ENCODE results near the gene ZNF91. TPM values are rescaled to one million over a fixed set of nuclear protein-coding genes. Genes with fewer than 3 reads are reported as not detected.

Gene ZNF91
- total and polyA plus RNA-seq, 10 of the 15 experiments (the other 5 are each of a cell fraction or from before 2014, with no cell fraction given) = 4.6 to 31.1 (median 11.3) TPM

DNA sequence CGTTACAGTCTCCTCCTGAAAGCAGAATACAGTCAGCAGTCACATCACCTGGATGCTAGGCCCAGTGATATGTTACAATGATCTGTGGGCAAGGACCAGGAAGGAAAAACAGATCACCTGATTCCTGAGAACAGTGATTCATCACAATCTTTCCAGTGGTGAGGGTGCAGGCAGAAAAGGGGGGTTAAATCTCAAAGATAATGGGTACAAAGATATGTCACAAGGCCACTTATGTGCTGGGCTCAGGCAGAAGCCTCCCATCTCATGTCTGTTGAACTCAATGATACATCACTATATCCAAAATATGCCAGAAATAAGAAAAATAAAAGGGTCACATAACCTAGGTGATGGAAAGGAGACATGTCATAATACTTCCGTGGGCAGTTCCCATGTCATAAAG, 10.8 kb upstream of the ZNF91 start:
- ChIA-PET RAD21 (ENCODE audit: unreplicated experiment) (no interaction called here), POLR2A (no interaction called here), CTCF (no interaction called here), SMC1A (ENCODE audit: uncharacterized antibody, unreplicated experiment) (no interaction called here)
- no peaks in the 10 kb centered on the region for H3K27me3 ChIP-seq (replicated peaks in 1 of 2; ENCODE audit: control insufficient read depth in 2 of 2, insufficient read depth in 2 of 2, low read length in 1 of 2)
- no peak overlapping the region for H2AFZ ChIP-seq (ENCODE audit: control insufficient read depth, low read depth, low read length)
- in situ Hi-C loops (cut with MboI) (no loop called here), intact Hi-C loops (cut with micrococcal nuclease; ENCODE audit: unreplicated experiment) (no loop called here)
- no peaks in the 10 kb centered on the region for H3K79me2 ChIP-seq (ENCODE audit: control insufficient read depth, insufficient read depth, low read length)
- no peak overlapping the region for H3K4me3 ChIP-seq
- no peaks in the 10 kb centered on the region for H3K4me1 ChIP-seq (ENCODE audit: control insufficient read depth, insufficient read depth, low read length)
- H3K4me2 ChIP-seq (ENCODE audit: control insufficient read depth, insufficient read depth) = no peak overlapping the region
- H3K9me3 ChIP-seq (replicated peaks; ENCODE audit: control insufficient read depth, insufficient read depth, low read length) = no peaks in the 10 kb centered on the region; the same call in 2 of the 3 replicates
- WGBS (ENCODE audit: insufficient coverage, insufficient replicate concordance, low lambda C conversion rate, missing lambda C conversion rate) = 29% methylated on average over 2 of the region's 2 CpGs
- no peaks in the 10 kb centered on the region for H4K20me1 ChIP-seq (ENCODE audit: control insufficient read depth, insufficient read depth)
- no peak overlapping the region for H3K27ac ChIP-seq (ENCODE audit: control insufficient read depth, insufficient read depth)
- no peak overlapping the region for H3K9ac ChIP-seq (ENCODE audit: control insufficient read depth, insufficient read depth, low read length)
- no peak for DNase-seq (ENCODE audit: low read depth, low spot score)
- H3K36me3 ChIP-seq (ENCODE audit: control insufficient read depth in 2 of 2, insufficient read depth in 2 of 2, low read length in 1 of 2) = no peaks in the 10 kb centered on the region
- BruUV-seq (replicated peaks) = no TSS peak
- no peak for ATAC-seq
- no peak for FAIRE-seq
- TF ChIP-seq, protein P1, sequence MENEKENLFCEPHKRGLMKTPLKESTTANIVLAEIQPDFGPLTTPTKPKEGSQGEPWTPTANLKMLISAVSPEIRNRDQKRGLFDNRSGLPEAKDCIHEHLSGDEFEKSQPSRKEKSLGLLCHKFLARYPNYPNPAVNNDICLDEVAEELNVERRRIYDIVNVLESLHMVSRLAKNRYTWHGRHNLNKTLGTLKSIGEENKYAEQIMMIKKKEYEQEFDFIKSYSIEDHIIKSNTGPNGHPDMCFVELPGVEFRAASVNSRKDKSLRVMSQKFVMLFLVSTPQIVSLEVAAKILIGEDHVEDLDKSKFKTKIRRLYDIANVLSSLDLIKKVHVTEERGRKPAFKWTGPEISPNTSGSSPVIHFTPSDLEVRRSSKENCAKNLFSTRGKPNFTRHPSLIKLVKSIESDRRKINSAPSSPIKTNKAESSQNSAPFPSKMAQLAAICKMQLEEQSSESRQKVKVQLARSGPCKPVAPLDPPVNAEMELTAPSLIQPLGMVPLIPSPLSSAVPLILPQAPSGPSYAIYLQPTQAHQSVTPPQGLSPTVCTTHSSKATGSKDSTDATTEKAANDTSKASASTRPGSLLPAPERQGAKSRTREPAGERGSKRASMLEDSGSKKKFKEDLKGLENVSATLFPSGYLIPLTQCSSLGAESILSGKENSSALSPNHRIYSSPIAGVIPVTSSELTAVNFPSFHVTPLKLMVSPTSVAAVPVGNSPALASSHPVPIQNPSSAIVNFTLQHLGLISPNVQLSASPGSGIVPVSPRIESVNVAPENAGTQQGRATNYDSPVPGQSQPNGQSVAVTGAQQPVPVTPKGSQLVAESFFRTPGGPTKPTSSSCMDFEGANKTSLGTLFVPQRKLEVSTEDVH (IDR thresholded peaks at IDR 0.05; ENCODE audit: low read depth, partially characterized antibody) = no peak
- TF ChIP-seq TAF1 (IDR thresholded peaks at IDR 0.05; ENCODE audit: borderline replicate concordance, low read depth, low read length) (no peak), EGR1 (IDR thresholded peaks at IDR 0.05; ENCODE audit: borderline replicate concordance in 1 of 2, low read depth in 2 of 2, low read length in 2 of 2) (no peak), POLR2AphosphoS2 (IDR thresholded peaks at IDR 0.05; ENCODE audit: low read depth, low read length) (no peak), CHD2 (IDR thresholded peaks at IDR 0.05; ENCODE audit: borderline replicate concordance, low read depth, low read length) (no peak), POLR2AphosphoS5 (IDR thresholded peaks at IDR 0.05; ENCODE audit: low read length) (no peak), GATAD2B (conservative IDR thresholded peaks at IDR 0.05; ENCODE audit: low read depth) (no peak), ATF7 (IDR thresholded peaks at IDR 0.05; ENCODE audit: low read depth) (no peak), NBN (IDR thresholded peaks at IDR 0.05) (no peak), TCF12 (IDR thresholded peaks at IDR 0.05; ENCODE audit: low read depth, low read length) (no peak), EP300 (IDR thresholded peaks at IDR 0.05; ENCODE audit: borderline replicate concordance in 1 of 2, control insufficient read depth in 1 of 2, low read depth in 2 of 2, low read length in 2 of 2) (no peak)
- TF ChIP-seq, protein P2, sequence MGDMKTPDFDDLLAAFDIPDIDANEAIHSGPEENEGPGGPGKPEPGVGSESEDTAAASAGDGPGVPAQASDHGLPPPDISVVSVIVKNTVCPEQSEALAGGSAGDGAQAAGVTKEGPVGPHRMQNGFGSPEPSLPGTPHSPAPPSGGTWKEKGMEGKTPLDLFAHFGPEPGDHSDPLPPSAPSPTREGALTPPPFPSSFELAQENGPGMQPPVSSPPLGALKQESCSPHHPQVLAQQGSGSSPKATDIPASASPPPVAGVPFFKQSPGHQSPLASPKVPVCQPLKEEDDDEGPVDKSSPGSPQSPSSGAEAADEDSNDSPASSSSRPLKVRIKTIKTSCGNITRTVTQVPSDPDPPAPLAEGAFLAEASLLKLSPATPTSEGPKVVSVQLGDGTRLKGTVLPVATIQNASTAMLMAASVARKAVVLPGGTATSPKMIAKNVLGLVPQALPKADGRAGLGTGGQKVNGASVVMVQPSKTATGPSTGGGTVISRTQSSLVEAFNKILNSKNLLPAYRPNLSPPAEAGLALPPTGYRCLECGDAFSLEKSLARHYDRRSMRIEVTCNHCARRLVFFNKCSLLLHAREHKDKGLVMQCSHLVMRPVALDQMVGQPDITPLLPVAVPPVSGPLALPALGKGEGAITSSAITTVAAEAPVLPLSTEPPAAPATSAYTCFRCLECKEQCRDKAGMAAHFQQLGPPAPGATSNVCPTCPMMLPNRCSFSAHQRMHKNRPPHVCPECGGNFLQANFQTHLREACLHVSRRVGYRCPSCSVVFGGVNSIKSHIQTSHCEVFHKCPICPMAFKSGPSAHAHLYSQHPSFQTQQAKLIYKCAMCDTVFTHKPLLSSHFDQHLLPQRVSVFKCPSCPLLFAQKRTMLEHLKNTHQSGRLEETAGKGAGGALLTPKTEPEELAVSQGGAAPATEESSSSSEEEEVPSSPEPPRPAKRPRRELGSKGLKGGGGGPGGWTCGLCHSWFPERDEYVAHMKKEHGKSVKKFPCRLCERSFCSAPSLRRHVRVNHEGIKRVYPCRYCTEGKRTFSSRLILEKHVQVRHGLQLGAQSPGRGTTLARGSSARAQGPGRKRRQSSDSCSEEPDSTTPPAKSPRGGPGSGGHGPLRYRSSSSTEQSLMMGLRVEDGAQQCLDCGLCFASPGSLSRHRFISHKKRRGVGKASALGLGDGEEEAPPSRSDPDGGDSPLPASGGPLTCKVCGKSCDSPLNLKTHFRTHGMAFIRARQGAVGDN (IDR thresholded peaks at IDR 0.05) = no peak
- TF ChIP-seq, protein P3, sequence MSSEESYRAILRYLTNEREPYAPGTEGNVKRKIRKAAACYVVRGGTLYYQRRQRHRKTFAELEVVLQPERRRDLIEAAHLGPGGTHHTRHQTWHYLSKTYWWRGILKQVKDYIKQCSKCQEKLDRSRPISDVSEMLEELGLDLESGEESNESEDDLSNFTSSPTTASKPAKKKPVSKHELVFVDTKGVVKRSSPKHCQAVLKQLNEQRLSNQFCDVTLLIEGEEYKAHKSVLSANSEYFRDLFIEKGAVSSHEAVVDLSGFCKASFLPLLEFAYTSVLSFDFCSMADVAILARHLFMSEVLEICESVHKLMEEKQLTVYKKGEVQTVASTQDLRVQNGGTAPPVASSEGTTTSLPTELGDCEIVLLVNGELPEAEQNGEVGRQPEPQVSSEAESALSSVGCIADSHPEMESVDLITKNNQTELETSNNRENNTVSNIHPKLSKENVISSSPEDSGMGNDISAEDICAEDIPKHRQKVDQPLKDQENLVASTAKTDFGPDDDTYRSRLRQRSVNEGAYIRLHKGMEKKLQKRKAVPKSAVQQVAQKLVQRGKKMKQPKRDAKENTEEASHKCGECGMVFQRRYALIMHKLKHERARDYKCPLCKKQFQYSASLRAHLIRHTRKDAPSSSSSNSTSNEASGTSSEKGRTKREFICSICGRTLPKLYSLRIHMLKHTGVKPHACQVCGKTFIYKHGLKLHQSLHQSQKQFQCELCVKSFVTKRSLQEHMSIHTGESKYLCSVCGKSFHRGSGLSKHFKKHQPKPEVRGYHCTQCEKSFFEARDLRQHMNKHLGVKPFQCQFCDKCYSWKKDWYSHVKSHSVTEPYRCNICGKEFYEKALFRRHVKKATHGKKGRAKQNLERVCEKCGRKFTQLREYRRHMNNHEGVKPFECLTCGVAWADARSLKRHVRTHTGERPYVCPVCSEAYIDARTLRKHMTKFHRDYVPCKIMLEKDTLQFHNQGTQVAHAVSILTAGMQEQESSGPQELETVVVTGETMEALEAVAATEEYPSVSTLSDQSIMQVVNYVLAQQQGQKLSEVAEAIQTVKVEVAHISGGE (CRISPR knock-in tag; IDR thresholded peaks at IDR 0.05) = no peak
